Prostate gland (tissue), 2 donors: ENCODE measurements around the gene DAP.

Experiments used
- POLR2A ChIP-seq: fragments of 450-650 bp; IDR thresholded peaks from one replicate; pipeline ENCODE4 v1.6.1; 2016; ENCODE audit warnings: antibody characterized with exemption, mild to moderate bottlenecking
- POLR2AphosphoS5 ChIP-seq: sonication (generic); formaldehyde crosslinking; IDR thresholded peaks from one replicate; pipeline ENCODE4 v1.6.1; 2017; ENCODE audit warnings: antibody characterized with exemption
- TF ChIP-seq, protein P1 (sequence below), 4 experiments: fragments of 200-600 bp in 2 of 4; fragments of 450-650 bp in 2 of 4; sonication (generic) in 2 of 4; IDR thresholded peaks; 1 replicate in 3 of 4; 2 replicates in 1 of 4; pipeline ENCODE4 v1.5.1; 2016 to 2019; ENCODE audit warnings: antibody characterized with exemption in 4 of 4, mild to moderate bottlenecking in 2 of 4, moderate library complexity in 2 of 4

GRCh38 chr5:10789021-10789420 lies 28.0 kb upstream of the DAP start:
- TF ChIP-seq, protein P1, sequence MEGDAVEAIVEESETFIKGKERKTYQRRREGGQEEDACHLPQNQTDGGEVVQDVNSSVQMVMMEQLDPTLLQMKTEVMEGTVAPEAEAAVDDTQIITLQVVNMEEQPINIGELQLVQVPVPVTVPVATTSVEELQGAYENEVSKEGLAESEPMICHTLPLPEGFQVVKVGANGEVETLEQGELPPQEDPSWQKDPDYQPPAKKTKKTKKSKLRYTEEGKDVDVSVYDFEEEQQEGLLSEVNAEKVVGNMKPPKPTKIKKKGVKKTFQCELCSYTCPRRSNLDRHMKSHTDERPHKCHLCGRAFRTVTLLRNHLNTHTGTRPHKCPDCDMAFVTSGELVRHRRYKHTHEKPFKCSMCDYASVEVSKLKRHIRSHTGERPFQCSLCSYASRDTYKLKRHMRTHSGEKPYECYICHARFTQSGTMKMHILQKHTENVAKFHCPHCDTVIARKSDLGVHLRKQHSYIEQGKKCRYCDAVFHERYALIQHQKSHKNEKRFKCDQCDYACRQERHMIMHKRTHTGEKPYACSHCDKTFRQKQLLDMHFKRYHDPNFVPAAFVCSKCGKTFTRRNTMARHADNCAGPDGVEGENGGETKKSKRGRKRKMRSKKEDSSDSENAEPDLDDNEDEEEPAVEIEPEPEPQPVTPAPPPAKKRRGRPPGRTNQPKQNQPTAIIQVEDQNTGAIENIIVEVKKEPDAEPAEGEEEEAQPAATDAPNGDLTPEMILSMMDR (IDR thresholded peaks at IDR 0.05), result no peak
- no peak for TF ChIP-seq POLR2A
- no peak for TF ChIP-seq POLR2AphosphoS5
